Stimulated activated CD4-positive, alpha-beta T cell treated with anti-CD3 and anti-CD28 coated beads, Interleukin-1b, Interleukin-23, amount 100 ng/mL, for 48 hours (primary cell): Measurements from ENCODE around the gene OR2M5.

Experiments
- DNase-seq: peaks from one replicate; pipeline ENCODE4 v3.0.0-alpha.2; 2020

Gene OR2M5

GRCh38 chr1:248144513-248145198 is at the start of gene OR2M5:
Gene OR2M5, plus strand, starts transcription at chr1:248145148. Its CDS starts 0 bp downstream, at chr1:248145148.
- DNase-seq, result no peak

GRCh38 chr1:248098529-248098928 is 46.4 kb upstream of the OR2M5 start:
- no peak for DNase-seq

- DNase-seq, result no peak
Observed at GRCh38 chr1:248102847-248103246, 42.1 kb upstream of the OR2M5 start.

GRCh38 chr1:248111157-248111556 is 33.8 kb upstream of the OR2M5 start:
- no peak for DNase-seq

- no peak for DNase-seq
Observed at GRCh38 chr1:248114890-248115289, 30.1 kb upstream of the OR2M5 start.

- no peak for DNase-seq
Observed at GRCh38 chr1:248127653-248128052, 17.3 kb upstream of the OR2M5 start.

GRCh38 chr1:248136811-248137210 is 8.1 kb upstream of the OR2M5 start:
- no peak for DNase-seq

GRCh38 chr1:248140846-248141245 is 4.1 kb upstream of the OR2M5 start:
- DNase-seq, result no peak

GRCh38 chr1:248143311-248143710 is 1.6 kb upstream of the OR2M5 start:
- DNase-seq, result no peak

GRCh38 chr1:248152056-248152827 is 7.3 kb downstream of the OR2M5 start:
- DNase-seq, result no peak

GRCh38 chr1:248155927-248156326 is 11.0 kb downstream of the OR2M5 start:
- no peak for DNase-seq

GRCh38 chr1:248158758-248159157 is 13.8 kb downstream of the OR2M5 start:
- no peak for DNase-seq

- DNase-seq, result no peak
Observed at GRCh38 chr1:248164031-248164430, 19.1 kb downstream of the OR2M5 start.

- no peak for DNase-seq
Observed at GRCh38 chr1:248165186-248165585, 20.2 kb downstream of the OR2M5 start.

GRCh38 chr1:248174521-248174920 is 29.6 kb downstream of the OR2M5 start, which contains the start of gene OR2M2:
Gene OR2M2, plus strand, starts transcription at chr1:248174821. Its CDS starts 5,165 bp downstream, at chr1:248179986.
- no peak for DNase-seq

GRCh38 chr1:248183996-248184395 is 39.0 kb downstream of the OR2M5 start:
- no peak for DNase-seq

- no peak for DNase-seq
Observed at GRCh38 chr1:248187363-248187762, 42.4 kb downstream of the OR2M5 start.

GRCh38 chr1:248189026-248189425 is 44.1 kb downstream of the OR2M5 start:
- DNase-seq, result no peak

GRCh38 chr1:248194117-248194516 is 49.2 kb downstream of the OR2M5 start:
- no peak for DNase-seq
